Colonic mucosa (tissue), 4 donors: ENCODE data around the gene SCD5. TPM values are rescaled to one million over a fixed set of nuclear protein-coding genes. Genes with fewer than 3 reads are reported as not detected.

Experiments
- DNase-seq: peaks from one replicate; pipeline ENCODE4 v3.0.0-alpha.2; 2020
- H3K27ac ChIP-seq: fragments of 200-600 bp; one replicate; pipeline ENCODE4 v1.8.0; 2021
- H3K27me3 ChIP-seq: fragments of 200-600 bp; one replicate; pipeline ENCODE4 v1.8.0; 2021
- H3K36me3 ChIP-seq: fragments of 200-600 bp; one replicate; pipeline ENCODE4 v1.8.0; 2021
- H3K4me1 ChIP-seq: fragments of 200-600 bp; one replicate; pipeline ENCODE4 v1.8.0; 2021; ENCODE audit warnings: mild to moderate bottlenecking
- H3K4me3 ChIP-seq: fragments of 200-600 bp; one replicate; pipeline ENCODE4 v1.8.0; 2021
- H3K9ac ChIP-seq, 2 donors: one replicate each; pipeline ENCODE4 v1.7.0; 2013; ENCODE audit warnings: control low read depth in 2 of 2, low read depth in 2 of 2, low read length in 2 of 2
- H3K9me3 ChIP-seq: fragments of 200-600 bp; one replicate; pipeline ENCODE4 v1.8.0; 2021
- CTCF ChIP-seq: fragments of 200-600 bp; IDR thresholded peaks from one replicate; pipeline ENCODE4 v1.8.0; 2022; ENCODE audit warnings: antibody characterized with exemption, mild to moderate bottlenecking
- intact Hi-C: fragments of 100-400 bp; cut with DNase I; formaldehyde crosslinking; loops from one replicate; pipeline ENCODE4 v1.14.1; 2022
- total RNA-seq, 2 donors: library from RNA; stranded (reverse); fragmentation: NEBNext Ultra II Directional in 1 of 2; extraction: Animal tissue kit (Norgen Biotek cat#: 25700) in 1 of 2; gene quantifications; one replicate each; pipeline ENCODE4 v1.2.1, GENCODE V29; 2021
- donor health status: healthy.
- donor health status: DM: no; HTN: no; CAD: no.
- donor health status: DM: no; HTN: no; CAD: no.

Gene SCD5
- total RNA-seq, 2 donors from 2014 or later, result 2.8 to 4.4 TPM

- H3K4me1 ChIP-seq, result no peaks in the 10 kb centered on the region
- no peak overlapping the region for H3K9ac ChIP-seq
- no peak for DNase-seq
- H3K4me3 ChIP-seq, result no peak overlapping the region
- intact Hi-C loops, result no loop called here
- no peak for TF ChIP-seq CTCF
- no peak overlapping the region for H3K27ac ChIP-seq
- H3K27me3 ChIP-seq, result no peaks in the 10 kb centered on the region
- H3K9me3 ChIP-seq, result no peaks in the 10 kb centered on the region
- H3K36me3 ChIP-seq, result no peaks in the 10 kb centered on the region
Measured at GRCh38 chr4:82698412-82698811, 100.2 kb downstream of the SCD5 start.

GRCh38 chr4:82697561-82697960 is 101.0 kb downstream of the SCD5 start:
- Histone ChIP-seq H3K27me3 (no peaks in the 10 kb centered on the region), H3K36me3 (no peaks in the 10 kb centered on the region), H3K4me1 (no peaks in the 10 kb centered on the region), H3K9ac (no peak overlapping the region), H3K27ac (no peak overlapping the region), H3K4me3 (no peak overlapping the region), H3K9me3 (no peaks in the 10 kb centered on the region)
- no peak for TF ChIP-seq CTCF
- DNase-seq, result no peak
- intact Hi-C loops, result no loop called here

- no peaks in the 10 kb centered on the region for H3K4me1 ChIP-seq
- H3K36me3 ChIP-seq, result no peaks in the 10 kb centered on the region
- H3K27ac ChIP-seq, result no peak overlapping the region
- no peak for DNase-seq
- H3K4me3 ChIP-seq, result no peak overlapping the region
- no peaks in the 10 kb centered on the region for H3K27me3 ChIP-seq
- no peaks in the 10 kb centered on the region for H3K9me3 ChIP-seq
- no peak for TF ChIP-seq CTCF
- intact Hi-C loops, result no loop called here
- no peak overlapping the region for H3K9ac ChIP-seq
Measured at GRCh38 chr4:82696117-82696860, 102.3 kb downstream of the SCD5 start.

GRCh38 chr4:82694892-82695291 is 103.7 kb downstream of the SCD5 start:
- no peaks in the 10 kb centered on the region for H3K4me1 ChIP-seq
- intact Hi-C loops, result no loop called here
- H3K27ac ChIP-seq, result no peak overlapping the region
- DNase-seq, result no peak
- no peak for TF ChIP-seq CTCF
- H3K9ac ChIP-seq, result no peak overlapping the region
- no peak overlapping the region for H3K4me3 ChIP-seq
- H3K27me3 ChIP-seq, result no peaks in the 10 kb centered on the region
- no peaks in the 10 kb centered on the region for H3K36me3 ChIP-seq
- no peaks in the 10 kb centered on the region for H3K9me3 ChIP-seq

- H3K27me3 ChIP-seq, result no peaks in the 10 kb centered on the region
- H3K9ac ChIP-seq, result no peak overlapping the region
- no peak for TF ChIP-seq CTCF
- no peaks in the 10 kb centered on the region for H3K4me1 ChIP-seq
- DNase-seq, result no peak
- no peak overlapping the region for H3K27ac ChIP-seq
- intact Hi-C loops, result no loop called here
- no peaks in the 10 kb centered on the region for H3K9me3 ChIP-seq
- no peak overlapping the region for H3K4me3 ChIP-seq
- H3K36me3 ChIP-seq, result no peaks in the 10 kb centered on the region
Measured at GRCh38 chr4:82694046-82694445, 104.5 kb downstream of the SCD5 start.
